ENCODE measurements around the gene GALNT7.

The GALNT7 gene

GRCh38 chr4:173365359-173365996 lies 196.9 kb downstream of the GALNT7 start:
- DNase-seq, result no peak

GRCh38 chr4:173367285-173367684 lies 198.7 kb downstream of the GALNT7 start:
- DNase-seq, result peak; percentile 6

GRCh38 chr4:173367946-173368345 lies 199.3 kb downstream of the GALNT7 start:
- DNase-seq, result peak; percentile 14

- DNase-seq, result no peak
Measured at GRCh38 chr4:173370130-173370476, 201.5 kb downstream of the GALNT7 start.

- peak; percentile 99 for DNase-seq
Measured at GRCh38 chr4:173370477-173371291, 202.1 kb downstream of the GALNT7 start, which contains the start of gene SAP30. SAP30 (plus strand) TSS chr4:173370954; CDS start chr4:173371183, 229 bp downstream.

- peak; percentile 75 for DNase-seq
Measured at GRCh38 chr4:173371292-173372192, 202.9 kb downstream of the GALNT7 start.

All from fibroblast of skin of right biceps (primary cell).